Activated naive CD4-positive, alpha-beta T cell treated with anti-CD3 and anti-CD28 coated beads, Interleukin-2, amount 50 U/mL, for 24 hours (primary cell): Measurements from ENCODE around the gene SRPK2.
"Not testable (repeated sequence)": the region's sequence is repeated elsewhere in the genome, so short reads cannot be mapped to it uniquely, and the experiment has no call there.

ENCODE experiments used
- H3K27ac Mint-ChIP-seq: one replicate; pipeline ENCODE4 v1.8.0; 2021; ENCODE audit warnings: mild to moderate bottlenecking, mixed read lengths
- H3K27me3 Mint-ChIP-seq: one replicate; pipeline ENCODE4 v1.8.0; 2021; ENCODE audit warnings: mixed read lengths
- H3K36me3 Mint-ChIP-seq: one replicate; pipeline ENCODE4 v1.8.0; 2021; ENCODE audit warnings: mixed read lengths
- H3K4me1 Mint-ChIP-seq: one replicate; pipeline ENCODE4 v1.8.0; 2021; ENCODE audit warnings: mixed read lengths
- H3K4me3 Mint-ChIP-seq: one replicate; pipeline ENCODE4 v1.8.0; 2021; ENCODE audit warnings: mild to moderate bottlenecking, mixed read lengths
- H3K9me3 Mint-ChIP-seq: one replicate; pipeline ENCODE4 v1.8.0; 2021; ENCODE audit warnings: mixed read lengths

SRPK2 gene

DNA sequence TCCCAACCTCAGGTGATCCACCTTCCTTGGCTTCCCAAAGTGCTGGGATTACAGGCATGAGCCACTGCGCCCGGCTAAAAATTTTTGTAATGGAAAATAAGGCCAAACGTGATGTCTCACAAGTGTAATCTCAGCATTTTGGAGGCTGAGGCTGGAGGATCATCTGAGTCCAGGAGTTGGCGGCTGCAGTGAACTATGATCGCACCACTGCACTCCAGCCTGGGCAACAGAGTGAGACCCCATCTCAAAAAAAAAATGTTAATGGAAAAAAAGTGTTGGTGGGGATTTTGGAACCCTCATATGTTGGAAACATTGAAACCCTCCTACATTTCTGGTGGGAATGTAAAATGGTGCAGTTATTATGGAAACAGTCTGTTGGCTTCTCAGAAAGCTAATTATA, 2.7 kb upstream of the SRPK2 start:
- Mint-ChIP-seq H3K4me3 (no peak overlapping the region), H3K27me3 (no peaks in the 10 kb centered on the region), H3K9me3 (no peaks in the 10 kb centered on the region), H3K4me1 (peaks cover 19% of the 10 kb centered on the region), H3K27ac (no peak overlapping the region), H3K36me3 (no peaks in the 10 kb centered on the region)

DNA sequence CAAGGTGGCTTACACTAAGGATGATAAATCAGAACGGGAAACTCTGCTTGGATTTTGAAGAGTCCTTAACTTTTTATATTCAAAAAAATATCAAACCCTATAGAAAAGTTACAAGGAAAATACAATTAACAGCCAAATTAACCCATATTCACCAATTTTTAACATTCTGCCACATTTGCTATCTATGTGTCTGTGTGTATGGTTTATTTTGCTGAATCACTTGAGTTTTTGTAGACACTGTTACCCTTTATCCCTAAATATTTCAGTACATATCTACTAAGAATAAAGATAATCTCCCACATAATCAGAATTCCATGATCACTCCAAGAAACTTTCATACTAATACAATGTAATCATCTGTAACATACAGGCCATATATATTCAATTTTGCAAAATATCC, 1.2 kb upstream of the SRPK2 start:
- Mint-ChIP-seq H3K9me3 (no peaks in the 10 kb centered on the region), H3K27me3 (no peaks in the 10 kb centered on the region), H3K4me3 (peak overlapping the region; percentile 24), H3K4me1 (peaks cover 23% of the 10 kb centered on the region), H3K27ac (no peak overlapping the region), H3K36me3 (peaks cover 5% of the 10 kb centered on the region)

DNA sequence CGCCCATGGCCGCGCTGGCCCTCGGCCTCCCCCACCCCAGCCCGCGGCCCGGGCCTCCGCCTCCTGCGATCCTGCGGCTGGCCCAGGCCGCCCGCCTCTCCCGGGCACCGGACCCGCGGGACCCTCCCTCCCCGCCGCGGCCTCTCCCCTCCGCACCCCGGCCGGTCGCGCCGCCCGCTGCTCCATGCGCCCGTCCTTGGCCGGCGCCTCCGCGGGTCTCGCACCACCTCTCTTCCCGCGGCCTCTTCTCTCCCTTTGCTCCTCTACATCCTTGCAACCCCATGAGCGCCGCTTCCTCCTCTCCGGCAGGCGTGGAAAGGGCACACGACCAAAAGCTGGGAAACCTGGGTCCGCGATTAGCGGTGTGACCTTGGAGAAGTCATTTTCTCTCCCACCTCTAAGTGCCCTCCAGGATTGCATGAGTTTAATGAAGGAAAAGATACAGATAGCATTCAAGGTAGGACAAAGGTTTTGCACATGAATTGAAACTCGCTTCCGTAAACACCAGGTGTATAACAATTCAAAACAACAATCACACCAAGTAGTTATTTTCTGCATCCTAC, 448 bp upstream of the SRPK2 start:
- H3K27ac Mint-ChIP-seq: peak overlapping the region; percentile 98
- peaks cover 5% of the 10 kb centered on the region for H3K36me3 Mint-ChIP-seq
- peaks cover 29% of the 10 kb centered on the region for H3K4me1 Mint-ChIP-seq

DNA sequence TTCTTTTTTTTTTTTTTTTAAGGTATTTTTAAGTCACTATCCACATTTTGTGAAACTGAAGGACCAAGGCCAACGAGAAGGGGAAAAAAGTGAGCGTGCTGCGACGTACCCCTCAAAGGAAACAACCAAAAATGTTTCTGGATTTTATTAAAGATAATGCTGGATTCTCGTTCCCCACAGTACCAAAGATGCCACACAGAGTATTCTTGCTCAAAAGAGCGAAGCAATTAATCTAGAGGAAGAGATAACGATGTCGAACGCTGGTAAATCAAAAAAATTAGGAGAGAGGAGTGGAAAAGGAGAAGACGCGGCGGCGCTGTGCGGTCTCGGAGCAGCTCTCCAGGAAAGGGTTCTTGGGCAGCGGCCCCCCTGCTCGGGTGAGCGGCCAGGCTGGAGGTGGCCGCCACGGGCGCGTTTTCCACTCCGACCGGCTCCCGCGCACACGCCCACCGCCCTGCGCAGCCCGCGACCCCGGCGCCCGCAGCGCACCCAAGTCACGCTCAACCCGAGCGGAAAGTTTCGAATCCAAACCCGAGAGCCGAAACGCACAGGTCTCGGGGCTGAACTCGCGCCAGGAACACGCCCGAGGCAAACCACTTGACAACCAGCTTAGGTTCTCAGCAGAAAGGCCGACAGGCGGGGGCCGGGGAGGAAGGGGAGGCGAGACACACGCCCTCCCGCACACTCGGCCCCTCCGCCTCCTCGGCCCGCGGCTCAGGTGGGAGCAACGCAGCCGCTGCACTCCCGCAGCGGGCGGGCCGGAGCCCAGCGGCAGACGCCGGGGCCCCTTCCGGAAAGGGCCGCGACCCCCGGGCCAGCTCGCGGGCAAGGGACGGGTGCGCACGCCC, 989 bp downstream of the SRPK2 start:
- Mint-ChIP-seq H3K27me3 (no peaks in the 10 kb centered on the region), H3K36me3 (peaks cover 5% of the 10 kb centered on the region), H3K9me3 (no peaks in the 10 kb centered on the region)

More for the DNA sequence above, 448 bp upstream of the SRPK2 start:
- H3K4me3 Mint-ChIP-seq: peak overlapping the region; percentile 98
- H3K27me3 Mint-ChIP-seq: no peaks in the 10 kb centered on the region
- no peaks in the 10 kb centered on the region for H3K9me3 Mint-ChIP-seq

DNA sequence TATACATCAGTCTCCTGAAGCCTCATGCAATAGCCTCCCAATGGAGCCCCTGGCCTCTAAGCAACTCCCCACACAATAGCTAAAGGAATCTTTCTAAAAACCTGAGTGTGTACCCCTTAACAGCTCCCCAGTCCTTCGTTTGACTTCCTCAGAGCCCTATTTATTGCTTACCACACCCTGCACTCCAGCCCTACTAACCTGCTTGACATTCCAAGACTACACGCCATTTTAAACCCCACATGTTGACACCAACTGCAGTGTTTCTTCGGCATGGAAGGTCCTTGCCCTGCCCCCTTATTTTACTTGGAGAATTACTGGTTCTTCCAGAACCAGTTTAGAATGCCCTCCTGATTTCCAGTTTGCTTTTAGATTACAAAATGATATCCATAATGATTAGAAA, 10.8 kb downstream of the SRPK2 start:
- peaks cover 5% of the 10 kb centered on the region for H3K9me3 Mint-ChIP-seq
- no peak overlapping the region for H3K4me3 Mint-ChIP-seq
- H3K36me3 Mint-ChIP-seq: peaks cover 5% of the 10 kb centered on the region
- no peaks in the 10 kb centered on the region for H3K27me3 Mint-ChIP-seq
- H3K4me1 Mint-ChIP-seq: peaks cover 67% of the 10 kb centered on the region
- H3K27ac Mint-ChIP-seq: no peak overlapping the region

More for the DNA sequence above, 989 bp downstream of the SRPK2 start:
- peak overlapping the region; percentile 91 for H3K27ac Mint-ChIP-seq
- H3K4me1 Mint-ChIP-seq: peaks cover 36% of the 10 kb centered on the region
- H3K4me3 Mint-ChIP-seq: peak overlapping the region; percentile 93

DNA sequence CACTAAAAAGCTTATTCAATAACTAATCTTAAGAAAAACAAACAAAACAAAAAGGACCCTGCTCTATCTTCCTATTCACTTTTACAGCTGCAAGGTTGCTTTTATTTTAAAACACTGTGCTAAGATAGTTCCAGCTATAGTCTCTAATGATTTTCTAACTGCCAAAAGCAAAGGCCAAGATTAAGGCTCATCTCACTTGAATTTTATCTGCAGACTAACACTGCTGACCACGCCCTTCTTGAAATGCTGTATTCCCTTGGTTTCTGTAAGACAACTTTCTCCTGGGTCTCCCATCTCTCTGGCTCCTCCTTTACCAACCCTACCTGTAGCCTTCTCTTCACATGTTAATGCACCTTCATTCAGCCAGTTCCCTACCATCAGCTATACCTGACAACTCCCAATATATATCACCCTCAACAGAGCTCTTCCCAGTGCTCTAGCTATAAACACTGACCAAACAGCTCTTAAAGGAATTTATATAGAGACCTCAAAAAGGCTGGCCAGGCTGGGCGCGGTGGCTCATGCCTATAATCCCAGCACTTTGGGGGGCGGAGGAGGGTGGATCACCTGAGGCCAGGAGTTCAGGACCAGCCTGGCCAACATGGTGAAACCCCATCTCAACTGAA, 11.7 kb downstream of the SRPK2 start:
- H3K36me3 Mint-ChIP-seq: peaks cover 5% of the 10 kb centered on the region
- no peak overlapping the region for H3K4me3 Mint-ChIP-seq
- no peak overlapping the region for H3K27ac Mint-ChIP-seq
- H3K9me3 Mint-ChIP-seq: peaks cover 5% of the 10 kb centered on the region
- no peaks in the 10 kb centered on the region for H3K27me3 Mint-ChIP-seq
- H3K4me1 Mint-ChIP-seq: peaks cover 67% of the 10 kb centered on the region

DNA sequence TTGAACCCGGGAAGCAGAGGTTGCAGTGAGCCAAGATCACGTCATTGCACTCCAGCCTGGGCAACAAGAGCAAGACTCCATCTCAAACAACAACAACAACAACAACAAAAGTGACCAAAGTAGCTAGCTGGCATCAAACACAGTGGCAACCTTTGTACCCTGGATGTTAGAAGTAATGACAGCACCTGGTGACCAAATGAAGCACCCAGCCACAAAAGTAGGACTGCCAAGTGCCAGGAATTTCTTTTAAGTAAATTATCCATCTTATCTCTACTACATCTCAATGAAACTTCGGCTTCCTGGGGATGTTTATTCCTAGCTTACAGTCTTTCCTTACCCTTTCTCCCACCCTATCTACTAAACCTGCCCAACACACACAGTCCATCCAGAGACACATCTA, 18.8 kb downstream of the SRPK2 start:
- H3K36me3 Mint-ChIP-seq: peaks cover 5% of the 10 kb centered on the region
- H3K27me3 Mint-ChIP-seq: no peaks in the 10 kb centered on the region
- peaks cover 5% of the 10 kb centered on the region for H3K9me3 Mint-ChIP-seq
- no peak overlapping the region for H3K4me3 Mint-ChIP-seq
- H3K27ac Mint-ChIP-seq: no peak overlapping the region
- peaks cover 60% of the 10 kb centered on the region for H3K4me1 Mint-ChIP-seq

DNA sequence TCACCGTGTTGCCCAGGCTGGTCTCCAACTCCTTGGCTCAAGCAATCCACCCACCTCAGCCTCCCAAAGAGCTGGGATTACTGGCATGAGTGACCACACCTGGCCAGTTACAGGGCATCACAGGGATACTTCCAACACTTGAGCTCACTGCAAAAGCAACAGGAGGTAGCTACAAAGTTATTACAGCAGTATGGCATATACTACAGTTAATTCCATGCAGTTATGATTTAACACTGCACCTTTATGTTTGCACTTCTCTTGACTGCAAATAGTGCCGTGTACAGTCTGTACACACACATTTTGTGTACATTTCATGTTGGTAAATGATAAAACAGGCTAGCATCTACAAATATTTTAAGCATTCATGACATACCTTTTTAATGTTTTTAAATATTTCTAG, 21.3 kb downstream of the SRPK2 start:
- H3K27ac Mint-ChIP-seq: no peak overlapping the region
- H3K4me1 Mint-ChIP-seq: peaks cover 49% of the 10 kb centered on the region
- H3K36me3 Mint-ChIP-seq: peaks cover 5% of the 10 kb centered on the region
- no peaks in the 10 kb centered on the region for H3K27me3 Mint-ChIP-seq
- H3K4me3 Mint-ChIP-seq: no peak overlapping the region
- no peaks in the 10 kb centered on the region for H3K9me3 Mint-ChIP-seq

DNA sequence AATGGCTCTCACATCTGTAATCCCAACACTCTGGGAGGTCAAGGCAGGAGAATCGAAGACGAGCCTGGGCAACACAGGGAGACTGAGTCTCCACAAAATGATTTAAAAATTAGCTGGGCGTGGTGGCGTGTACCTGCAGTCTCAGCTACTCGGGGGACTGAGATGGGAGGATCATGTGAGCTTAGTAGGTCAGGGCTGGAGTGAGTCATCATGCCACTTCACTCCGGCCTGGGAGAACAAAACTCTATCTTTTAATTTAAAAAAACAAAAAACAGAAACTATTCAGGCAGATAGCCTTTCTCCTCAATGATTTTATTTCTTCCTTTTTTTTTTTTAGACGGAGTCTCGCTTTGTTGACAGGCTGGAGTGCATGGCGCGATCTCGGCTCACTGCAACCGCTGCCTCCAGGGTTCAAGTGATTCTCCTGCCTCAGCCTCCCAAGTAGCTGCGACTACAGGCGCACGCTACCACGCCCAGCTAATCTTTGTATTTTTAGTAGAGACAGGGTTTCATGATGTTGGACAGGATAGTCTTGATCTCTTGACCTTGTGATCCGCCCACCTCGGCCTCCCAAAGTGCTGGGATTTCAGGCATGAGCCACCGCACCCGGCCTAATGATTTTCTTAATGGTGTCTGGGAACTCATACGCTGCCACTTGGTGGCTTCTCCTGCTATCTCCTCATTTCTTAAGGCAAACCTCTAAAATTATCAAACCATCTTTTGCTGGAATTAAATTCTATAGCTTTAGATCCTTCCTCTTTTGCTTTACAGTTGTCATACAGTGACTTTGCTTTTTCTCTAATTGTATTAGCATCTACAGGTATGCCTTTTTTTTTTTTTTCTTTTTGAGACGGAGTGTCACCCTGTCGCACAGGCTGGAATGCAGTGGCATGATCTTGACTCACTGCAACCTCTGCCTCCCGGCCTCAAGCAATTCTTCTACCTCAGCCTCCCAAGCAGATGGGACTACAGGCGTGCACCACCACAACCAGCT, 22.9 kb downstream of the SRPK2 start:
- Mint-ChIP-seq H3K9me3 (no peaks in the 10 kb centered on the region), H3K4me3 (no peak overlapping the region), H3K4me1 (peaks cover 53% of the 10 kb centered on the region), H3K36me3 (peaks cover 8% of the 10 kb centered on the region), H3K27me3 (no peaks in the 10 kb centered on the region), H3K27ac (peak overlapping the region; percentile 59)

DNA sequence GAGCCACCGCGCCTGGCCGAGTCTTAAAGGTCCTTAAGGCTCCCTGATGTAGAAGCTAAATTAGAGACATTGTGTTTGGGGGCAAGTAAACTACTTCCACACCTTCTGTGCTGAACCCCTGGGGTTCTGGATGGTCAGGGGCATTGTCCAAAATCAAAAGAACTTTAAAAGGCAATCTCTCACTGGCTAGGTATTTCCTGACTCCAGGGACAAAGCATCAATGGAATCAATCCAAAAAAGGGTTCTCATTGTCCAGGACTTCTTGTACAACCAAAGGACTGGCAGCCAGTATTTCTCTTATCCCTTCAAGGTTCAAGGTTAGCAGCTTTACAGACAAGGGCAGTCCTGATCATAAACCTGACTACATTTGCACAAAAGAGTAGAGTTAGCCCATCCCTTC, 24.0 kb downstream of the SRPK2 start:
- Mint-ChIP-seq H3K4me3 (no peak overlapping the region), H3K9me3 (no peaks in the 10 kb centered on the region), H3K27me3 (no peaks in the 10 kb centered on the region), H3K36me3 (peaks cover 10% of the 10 kb centered on the region), H3K4me1 (peaks cover 48% of the 10 kb centered on the region), H3K27ac (no peak overlapping the region)

DNA sequence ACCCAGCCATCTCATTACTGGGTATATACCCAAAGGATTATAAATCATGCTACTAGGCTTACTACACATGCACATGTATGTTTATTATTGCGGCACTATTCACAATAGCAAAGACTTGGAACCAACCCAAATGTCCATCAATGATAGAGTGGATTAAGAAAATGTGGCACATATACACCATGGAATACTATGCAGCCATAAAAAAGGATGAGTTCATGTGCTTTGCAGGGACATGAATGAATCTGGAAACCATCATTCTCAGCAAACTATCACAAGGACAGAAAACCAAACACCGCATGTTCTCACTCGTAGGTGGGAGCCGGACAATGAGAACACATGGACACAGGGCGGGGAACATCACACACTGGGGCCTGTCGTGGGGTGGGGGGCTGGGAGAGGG, 25.1 kb downstream of the SRPK2 start:
- Mint-ChIP-seq H3K4me1 (peaks cover 46% of the 10 kb centered on the region), H3K36me3 (peaks cover 10% of the 10 kb centered on the region)
- not testable (repeated sequence) for H3K27ac Mint-ChIP-seq, H3K9me3 Mint-ChIP-seq, H3K27me3 Mint-ChIP-seq, H3K4me3 Mint-ChIP-seq

DNA sequence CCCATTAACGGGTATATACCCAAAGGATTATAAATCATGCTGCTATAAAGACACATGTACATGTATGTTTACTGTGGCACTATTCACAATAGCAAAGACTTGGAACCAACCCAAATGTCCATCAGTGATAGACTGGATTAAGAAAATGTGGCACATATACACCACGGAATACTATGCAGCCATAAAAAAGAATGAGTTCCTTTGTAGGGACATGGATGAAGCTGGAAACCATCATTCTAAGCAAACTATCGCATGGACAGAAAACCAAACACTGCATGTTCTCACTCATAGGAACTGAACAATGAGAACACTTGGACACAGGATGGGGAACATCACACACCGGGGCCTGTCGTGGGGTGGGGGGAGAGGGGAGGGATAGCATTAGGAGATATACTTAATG, 26.0 kb downstream of the SRPK2 start:
- not testable (repeated sequence) for H3K4me3 Mint-ChIP-seq, H3K27ac Mint-ChIP-seq, H3K27me3 Mint-ChIP-seq, H3K9me3 Mint-ChIP-seq
- Mint-ChIP-seq H3K36me3 (peaks cover 11% of the 10 kb centered on the region), H3K4me1 (peaks cover 45% of the 10 kb centered on the region)

DNA sequence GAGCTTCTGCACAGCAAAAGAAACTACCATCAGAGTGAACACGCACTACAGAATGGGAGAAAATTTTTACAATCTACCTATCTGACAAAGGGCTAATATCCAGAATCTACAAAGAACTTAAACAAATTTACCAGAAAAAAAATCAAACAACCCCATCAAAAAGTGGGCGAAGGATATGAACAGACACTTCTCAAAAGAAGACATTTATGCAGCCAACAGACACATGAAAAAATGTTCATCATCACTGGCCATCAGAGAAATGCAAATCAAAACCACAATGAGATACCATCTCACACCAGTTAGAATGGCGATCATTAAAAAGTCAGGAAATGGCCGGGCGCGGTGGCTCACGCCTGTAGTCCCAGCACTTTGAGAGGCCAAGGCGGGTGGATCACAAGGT, 26.7 kb downstream of the SRPK2 start:
- not testable (repeated sequence) for H3K27ac Mint-ChIP-seq
- H3K36me3 Mint-ChIP-seq: peaks cover 11% of the 10 kb centered on the region

DNA sequence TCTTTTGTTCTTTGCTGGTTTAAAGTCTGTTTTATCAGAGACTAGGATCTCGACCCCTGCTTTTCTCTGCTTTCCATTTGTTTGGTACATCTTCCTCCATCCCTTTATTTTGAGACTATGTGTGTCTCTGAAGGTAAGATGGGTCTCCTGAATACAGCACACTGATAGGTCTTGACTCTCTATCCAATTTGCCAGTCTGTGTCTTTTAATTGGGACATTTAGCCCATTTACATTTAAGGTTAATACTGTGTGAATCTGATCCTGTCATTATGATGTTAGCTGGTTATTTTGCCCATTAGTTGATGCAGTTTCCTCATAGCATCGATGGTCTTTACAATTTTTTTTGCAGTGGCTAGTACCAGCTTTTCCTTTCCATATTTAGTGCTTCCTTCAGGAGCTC, 28.6 kb downstream of the SRPK2 start:
- not testable (repeated sequence) for H3K27ac Mint-ChIP-seq, H3K4me3 Mint-ChIP-seq, H3K27me3 Mint-ChIP-seq, H3K9me3 Mint-ChIP-seq, H3K36me3 Mint-ChIP-seq
- H3K4me1 Mint-ChIP-seq: peaks cover 43% of the 10 kb centered on the region

More for the DNA sequence above, 26.7 kb downstream of the SRPK2 start:
- H3K27me3 Mint-ChIP-seq, H3K4me3 Mint-ChIP-seq, H3K9me3 Mint-ChIP-seq: not testable (repeated sequence)
- H3K4me1 Mint-ChIP-seq: peaks cover 45% of the 10 kb centered on the region

DNA sequence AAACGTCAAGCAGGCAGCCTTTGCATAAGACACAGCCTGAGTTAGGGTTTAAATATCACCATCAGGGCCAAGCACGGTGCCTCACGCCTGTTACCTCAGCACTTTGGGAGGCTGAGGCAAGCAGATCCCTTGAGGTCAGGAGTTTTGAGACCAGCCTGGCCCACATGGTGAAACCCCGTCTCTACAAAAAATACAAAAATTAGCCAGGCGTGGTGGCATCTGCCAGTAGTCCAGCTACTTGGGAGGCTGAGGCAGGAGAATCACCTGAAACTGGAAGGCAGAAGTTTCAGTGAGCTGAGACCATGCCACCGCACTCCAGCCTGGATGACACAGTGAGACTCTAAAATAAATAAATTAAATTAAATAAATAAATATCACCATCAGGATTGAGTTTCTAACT, 33.0 kb downstream of the SRPK2 start:
- Mint-ChIP-seq H3K27me3 (no peaks in the 10 kb centered on the region), H3K4me3 (no peak overlapping the region), H3K4me1 (peaks cover 68% of the 10 kb centered on the region), H3K27ac (no peak overlapping the region), H3K36me3 (peaks cover 3% of the 10 kb centered on the region), H3K9me3 (no peaks in the 10 kb centered on the region)
